Measurements from ENCODE around the gene ZNHIT3. TPM values are rescaled to one million over a fixed set of nuclear protein-coding genes. Genes with fewer than 3 reads are reported as not detected.
A peak's percentile ranks its signal among the peaks of the same experiment; 100 is the strongest.
"Not testable (repeated sequence)": the region's sequence is repeated elsewhere in the genome, so short reads cannot be mapped to it uniquely, and the experiment has no call there.

ZNHIT3 gene
- total RNA-seq, 4 donors from 2014 or later: 19.7 to 34.5 (median 26.3) TPM

DNA sequence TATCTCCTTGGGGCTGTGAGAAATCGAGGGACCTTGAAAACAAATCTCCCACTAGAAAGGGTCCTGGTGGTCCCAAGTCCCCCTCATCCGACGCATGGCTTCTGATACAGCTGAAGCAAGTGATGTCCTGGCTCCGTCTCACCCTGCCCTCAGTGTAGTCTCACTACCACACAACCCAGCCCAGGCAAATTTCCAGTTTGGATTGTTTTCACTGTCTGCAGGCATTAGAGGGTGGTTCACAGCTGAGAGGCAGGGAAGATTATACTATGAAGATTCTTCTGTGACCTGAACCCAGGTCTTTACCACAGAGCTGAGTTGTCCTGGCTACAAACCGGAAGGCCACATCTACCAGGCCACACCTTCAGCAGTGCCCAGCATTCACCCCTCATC, 17.7 kb downstream of the ZNHIT3 start:
- DNase-seq (ENCODE audit: low spot score in 2 of 2): peak in 1 of 2 donors; percentile 2
- H3K27me3 ChIP-seq: no peaks in the 10 kb centered on the region
- no peaks in the 10 kb centered on the region for H3K4me1 ChIP-seq
- peaks cover 83% of the 10 kb centered on the region for H3K36me3 ChIP-seq
- H3K4me3 ChIP-seq: no peak overlapping the region
- 100% methylated on average over 5 of the region's 5 CpGs for WGBS
- no peak for TF ChIP-seq EP300 (IDR thresholded peaks at IDR 0.05)
- TF ChIP-seq, protein P1, sequence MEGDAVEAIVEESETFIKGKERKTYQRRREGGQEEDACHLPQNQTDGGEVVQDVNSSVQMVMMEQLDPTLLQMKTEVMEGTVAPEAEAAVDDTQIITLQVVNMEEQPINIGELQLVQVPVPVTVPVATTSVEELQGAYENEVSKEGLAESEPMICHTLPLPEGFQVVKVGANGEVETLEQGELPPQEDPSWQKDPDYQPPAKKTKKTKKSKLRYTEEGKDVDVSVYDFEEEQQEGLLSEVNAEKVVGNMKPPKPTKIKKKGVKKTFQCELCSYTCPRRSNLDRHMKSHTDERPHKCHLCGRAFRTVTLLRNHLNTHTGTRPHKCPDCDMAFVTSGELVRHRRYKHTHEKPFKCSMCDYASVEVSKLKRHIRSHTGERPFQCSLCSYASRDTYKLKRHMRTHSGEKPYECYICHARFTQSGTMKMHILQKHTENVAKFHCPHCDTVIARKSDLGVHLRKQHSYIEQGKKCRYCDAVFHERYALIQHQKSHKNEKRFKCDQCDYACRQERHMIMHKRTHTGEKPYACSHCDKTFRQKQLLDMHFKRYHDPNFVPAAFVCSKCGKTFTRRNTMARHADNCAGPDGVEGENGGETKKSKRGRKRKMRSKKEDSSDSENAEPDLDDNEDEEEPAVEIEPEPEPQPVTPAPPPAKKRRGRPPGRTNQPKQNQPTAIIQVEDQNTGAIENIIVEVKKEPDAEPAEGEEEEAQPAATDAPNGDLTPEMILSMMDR (IDR thresholded peaks at IDR 0.05): no peak
- TF ChIP-seq POLR2AphosphoS5 (IDR thresholded peaks at IDR 0.05): no peak
- TF ChIP-seq POLR2A (IDR thresholded peaks at IDR 0.05): no peak
- no peak overlapping the region for H3K27ac ChIP-seq
- H3K9me3 ChIP-seq: no peaks in the 10 kb centered on the region

DNA sequence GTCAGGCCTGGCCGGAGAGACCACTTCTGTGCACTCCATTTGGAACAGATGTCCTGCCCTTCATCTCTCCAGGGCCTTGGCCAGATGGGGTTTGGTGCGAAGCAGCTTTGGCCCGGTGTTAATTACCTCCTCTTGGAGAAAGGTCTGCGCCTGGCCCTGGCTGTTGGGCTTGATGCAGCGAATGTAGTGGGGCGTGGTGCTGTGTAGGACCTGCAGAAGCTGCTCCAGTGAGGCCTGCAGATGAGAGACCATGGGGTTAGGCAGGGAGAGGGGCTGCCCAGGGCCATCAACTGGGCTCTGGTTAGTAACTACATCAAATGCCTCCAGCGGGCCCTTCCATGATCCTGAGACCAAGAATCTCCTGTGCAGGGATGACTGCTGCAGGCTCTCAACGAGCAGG, 18.7 kb downstream of the ZNHIT3 start:
- WGBS: 97% methylated on average over 8 of the region's 8 CpGs

DNA sequence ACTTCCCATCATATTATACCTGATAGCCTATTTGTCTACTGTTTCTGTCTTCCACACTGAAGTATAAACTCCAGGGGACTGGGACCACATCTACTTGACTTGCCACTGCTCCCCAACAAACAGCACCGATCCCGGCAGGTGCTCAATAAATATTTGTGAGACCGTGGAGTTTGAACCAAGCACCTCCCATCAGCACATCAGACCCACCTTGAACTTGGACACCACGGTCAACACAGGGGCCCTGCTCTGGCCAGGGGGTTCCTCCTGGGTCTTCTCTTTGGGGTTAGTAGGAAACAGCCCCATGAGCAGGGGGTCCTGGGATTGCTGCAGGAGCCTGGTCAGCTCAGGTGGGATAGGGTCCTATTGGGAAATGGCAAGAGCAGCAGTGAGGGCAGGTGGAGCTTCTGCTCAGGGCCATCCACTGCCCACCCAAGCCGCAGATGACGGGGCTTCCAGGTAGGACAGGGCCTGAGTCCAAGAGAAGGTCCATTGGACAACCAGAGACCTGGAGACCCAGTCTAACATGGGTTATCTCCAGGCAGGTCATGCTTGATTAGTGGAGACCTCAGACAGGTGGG, 19.9 kb downstream of the ZNHIT3 start:
- Histone ChIP-seq H3K4me1 (no peaks in the 10 kb centered on the region), H3K27ac (no peak overlapping the region), H3K27me3 (no peaks in the 10 kb centered on the region), H3K4me3 (no peak overlapping the region), H3K9me3 (no peaks in the 10 kb centered on the region), H3K36me3 (peaks cover 87% of the 10 kb centered on the region)
- WGBS: 67% methylated on average over 4 of the region's 6 CpGs
- TF ChIP-seq, protein P1 (IDR thresholded peaks at IDR 0.05): no peak
- TF ChIP-seq POLR2A (IDR thresholded peaks at IDR 0.05) (no peak), EP300 (IDR thresholded peaks at IDR 0.05) (no peak), POLR2AphosphoS5 (IDR thresholded peaks at IDR 0.05) (no peak)
- peak in 1 of 2 donors; percentile 32 for DNase-seq (ENCODE audit: low spot score in 2 of 2)

More for the DNA sequence above, 18.7 kb downstream of the ZNHIT3 start:
- no peaks in the 10 kb centered on the region for H3K4me1 ChIP-seq
- H3K27me3 ChIP-seq: no peaks in the 10 kb centered on the region
- peaks cover 90% of the 10 kb centered on the region for H3K36me3 ChIP-seq
- no peak overlapping the region for H3K4me3 ChIP-seq
- H3K27ac ChIP-seq: no peak overlapping the region
- TF ChIP-seq, protein P1 (IDR thresholded peaks at IDR 0.05): no peak
- TF ChIP-seq POLR2AphosphoS5 (IDR thresholded peaks at IDR 0.05) (no peak), POLR2A (IDR thresholded peaks at IDR 0.05) (no peak), EP300 (IDR thresholded peaks at IDR 0.05) (no peak)
- H3K9me3 ChIP-seq: no peaks in the 10 kb centered on the region
- DNase-seq (ENCODE audit: low spot score in 2 of 2): peak in 1 of 2 donors; percentile 22

DNA sequence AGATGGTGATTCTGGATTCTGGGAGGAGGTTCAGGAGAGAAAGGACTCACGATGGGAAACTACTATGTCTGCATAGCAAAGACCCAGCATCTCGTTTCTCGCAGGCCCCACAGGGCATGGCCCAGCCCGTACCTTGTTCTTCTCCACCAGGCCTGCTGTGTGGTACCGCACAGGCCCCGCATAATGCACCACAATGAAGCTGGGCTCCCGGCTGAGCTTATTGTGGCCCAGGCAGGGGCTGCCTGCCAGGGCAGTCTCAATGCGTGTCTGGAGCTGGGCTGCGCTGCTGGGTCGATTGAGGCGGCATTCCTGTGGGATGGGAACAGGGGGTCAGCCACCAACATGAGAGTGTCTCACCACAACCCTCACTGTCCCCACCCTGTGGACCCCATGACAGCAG, 20.4 kb downstream of the ZNHIT3 start:
- Histone ChIP-seq H3K4me3 (no peak overlapping the region), H3K27ac (no peak overlapping the region), H3K9me3 (no peaks in the 10 kb centered on the region), H3K4me1 (no peaks in the 10 kb centered on the region), H3K27me3 (no peaks in the 10 kb centered on the region), H3K36me3 (peaks cover 90% of the 10 kb centered on the region)
- TF ChIP-seq, protein P1 (IDR thresholded peaks at IDR 0.05): no peak
- TF ChIP-seq POLR2AphosphoS5 (IDR thresholded peaks at IDR 0.05) (no peak), EP300 (IDR thresholded peaks at IDR 0.05) (no peak), POLR2A (IDR thresholded peaks at IDR 0.05) (no peak)
- DNase-seq (ENCODE audit: low spot score in 2 of 2): peak in 1 of 2 donors; percentile 55
- 94% methylated on average over 9 of the region's 11 CpGs for WGBS

DNA sequence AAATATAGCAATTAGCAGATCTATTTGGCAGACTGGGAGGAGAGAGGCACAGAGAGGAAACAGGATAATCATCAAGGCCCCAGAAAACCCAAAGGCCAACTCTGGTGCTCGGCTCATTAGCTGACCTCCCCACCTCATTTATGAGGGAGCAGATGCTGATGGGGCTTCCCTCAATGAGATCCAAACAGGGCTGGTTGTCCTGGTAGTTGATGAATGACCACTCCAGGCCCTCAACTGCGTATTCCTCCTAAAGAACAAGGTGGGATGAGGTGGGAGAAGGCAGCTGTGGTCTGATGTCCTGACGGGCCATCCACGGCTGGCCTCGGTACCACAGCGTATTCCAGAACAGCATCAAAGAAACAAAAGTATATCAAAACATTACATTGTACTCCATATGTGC, 20.8 kb downstream of the ZNHIT3 start:
- Histone ChIP-seq H3K27ac (no peak overlapping the region), H3K36me3 (peaks cover 87% of the 10 kb centered on the region), H3K4me3 (no peak overlapping the region), H3K9me3 (no peaks in the 10 kb centered on the region), H3K4me1 (no peaks in the 10 kb centered on the region), H3K27me3 (no peaks in the 10 kb centered on the region)
- DNase-seq (ENCODE audit: low spot score in 2 of 2): peak in 1 of 2 donors; percentile 3
- WGBS: 93% methylated on average over 6 of the region's 6 CpGs
- no peak for TF ChIP-seq POLR2AphosphoS5 (IDR thresholded peaks at IDR 0.05)
- TF ChIP-seq EP300 (IDR thresholded peaks at IDR 0.05): no peak
- no peak for TF ChIP-seq POLR2A (IDR thresholded peaks at IDR 0.05)
- TF ChIP-seq, protein P1 (IDR thresholded peaks at IDR 0.05): no peak

DNA sequence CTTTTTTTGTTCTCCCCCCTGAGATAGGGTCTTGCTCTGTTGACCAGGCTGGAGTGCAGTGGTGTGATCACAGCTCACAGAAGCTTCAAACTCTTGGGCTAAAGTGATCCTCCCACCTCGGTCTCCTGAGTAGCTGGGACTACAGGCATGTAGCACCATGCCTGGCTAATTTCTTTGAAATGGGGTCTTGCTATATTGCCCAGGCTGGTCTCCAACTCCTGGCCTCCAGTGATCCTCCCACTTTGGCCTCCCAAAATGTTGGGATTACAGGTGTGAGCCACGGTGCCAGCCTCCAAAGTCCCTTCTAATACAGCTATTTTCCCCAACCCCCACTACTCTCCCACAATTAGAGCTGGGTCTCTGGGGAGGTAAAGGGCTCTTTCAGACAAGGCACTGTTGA, 22.0 kb downstream of the ZNHIT3 start:
- DNase-seq (ENCODE audit: low spot score in 2 of 2): peak in 1 of 2 donors; percentile 2
- not testable (repeated sequence) for H3K27ac ChIP-seq, H3K4me1 ChIP-seq, H3K4me3 ChIP-seq, H3K27me3 ChIP-seq, H3K9me3 ChIP-seq
- WGBS: 100% methylated on average over 2 of the region's 2 CpGs
- peaks cover 88% of the 10 kb centered on the region for H3K36me3 ChIP-seq

Measured in suprapubic skin (tissue), 4 donors.